ENCODE data around the gene UMODL1. TPM values are rescaled to one million over a fixed set of nuclear protein-coding genes. Genes with fewer than 3 reads are reported as not detected.

The UMODL1 gene
- total RNA-seq, 2 experiments from 2014 or later: not detected

GRCh38 chr21:42028766-42029425 lies 42.2 kb upstream of the UMODL1 start:
- H3K4me1 Mint-ChIP-seq (ENCODE audit: low read depth): no peaks in the 10 kb centered on the region
- CTCF ChIA-PET: no interaction called here
- no peak overlapping the region for H3K4me3 Mint-ChIP-seq
- ATAC-seq: no peak
- TF ChIP-seq CTCF (IDR thresholded peaks at IDR 0.05): no peak
- no peaks in the 10 kb centered on the region for H3K36me3 Mint-ChIP-seq (ENCODE audit: low read depth)
- POLR2A ChIA-PET: no interaction called here
- intact Hi-C loops (cut with micrococcal nuclease): no loop called here
- no peak for DNase-seq
- no peaks in the 10 kb centered on the region for H3K27me3 Mint-ChIP-seq
- no peak overlapping the region for H3K27ac Mint-ChIP-seq
- H3K9me3 Mint-ChIP-seq: no peaks in the 10 kb centered on the region

GRCh38 chr21:42030311-42030710 lies 40.8 kb upstream of the UMODL1 start:
- Mint-ChIP-seq H3K9me3 (no peaks in the 10 kb centered on the region), H3K4me3 (no peak overlapping the region), H3K4me1 (ENCODE audit: low read depth) (no peaks in the 10 kb centered on the region), H3K36me3 (ENCODE audit: low read depth) (no peaks in the 10 kb centered on the region), H3K27me3 (no peaks in the 10 kb centered on the region), H3K27ac (no peak overlapping the region)
- ATAC-seq (no peak), DNase-seq (no peak)
- intact Hi-C loops (cut with micrococcal nuclease): no loop called here
- TF ChIP-seq CTCF (IDR thresholded peaks at IDR 0.05): no peak
- ChIA-PET CTCF (interaction anchor here (1.4 kb wide), 1 partner anchor 78 kb away, joined by 3 read pairs; no protein-coding TSS in a partner anchor), POLR2A (interaction anchor here (1.0 kb wide), 1 partner anchor 62 kb away, joined by 3 read pairs; no protein-coding TSS in a partner anchor)

- no peak for TF ChIP-seq CTCF (IDR thresholded peaks at IDR 0.05)
- Mint-ChIP-seq H3K4me1 (ENCODE audit: low read depth) (no peaks in the 10 kb centered on the region), H3K4me3 (no peak overlapping the region), H3K9me3 (no peaks in the 10 kb centered on the region), H3K27ac (no peak overlapping the region), H3K27me3 (no peaks in the 10 kb centered on the region), H3K36me3 (ENCODE audit: low read depth) (no peaks in the 10 kb centered on the region)
- POLR2A ChIA-PET: interaction anchor here (0.7 kb wide), 1 partner anchor 795 kb away, joined by 3 read pairs; no protein-coding TSS in a partner anchor
- CTCF ChIA-PET: interaction anchor here (1.4 kb wide), 1 partner anchor 77 kb away, joined by 3 read pairs; no protein-coding TSS in a partner anchor
- no peak for DNase-seq
- ATAC-seq: no peak
- intact Hi-C loops (cut with micrococcal nuclease): no loop called here
These were observed 39.9 kb upstream of the UMODL1 start for GRCh38 chr21:42031241-42031640.

- CTCF ChIA-PET: interaction anchor here (1.4 kb wide), 1 partner anchor 76 kb away, joined by 3 read pairs; no protein-coding TSS in a partner anchor
- intact Hi-C loops (cut with micrococcal nuclease): no loop called here
- POLR2A ChIA-PET: no interaction called here
- DNase-seq (no peak), ATAC-seq (no peak)
- Mint-ChIP-seq H3K27ac (no peak overlapping the region), H3K4me3 (no peak overlapping the region), H3K9me3 (no peaks in the 10 kb centered on the region), H3K27me3 (no peaks in the 10 kb centered on the region), H3K4me1 (ENCODE audit: low read depth) (no peaks in the 10 kb centered on the region), H3K36me3 (ENCODE audit: low read depth) (no peaks in the 10 kb centered on the region)
- no peak for TF ChIP-seq CTCF (IDR thresholded peaks at IDR 0.05)
These were observed 39.3 kb upstream of the UMODL1 start for GRCh38 chr21:42031816-42032215.

- Mint-ChIP-seq H3K36me3 (ENCODE audit: low read depth) (no peaks in the 10 kb centered on the region), H3K4me3 (no peak overlapping the region), H3K9me3 (no peaks in the 10 kb centered on the region), H3K4me1 (ENCODE audit: low read depth) (no peaks in the 10 kb centered on the region), H3K27me3 (no peaks in the 10 kb centered on the region), H3K27ac (no peak overlapping the region)
- no peak for ATAC-seq
- POLR2A ChIA-PET: interaction anchor here (1.2 kb wide), 1 partner anchor 14 kb away, joined by 3 read pairs; no protein-coding TSS in a partner anchor
- CTCF ChIA-PET: no interaction called here
- intact Hi-C loops (cut with micrococcal nuclease): no loop called here
- DNase-seq: no peak
- no peak for TF ChIP-seq CTCF (IDR thresholded peaks at IDR 0.05)
These were observed 38.9 kb upstream of the UMODL1 start for GRCh38 chr21:42032266-42032665.

All from activated CD8-positive, alpha-beta T cell treated with anti-CD3 and anti-CD28 coated beads for 36 hours (primary cell).